K562 (cell line): Measurements from ENCODE around the gene RFT1. TPM values are rescaled to one million over a fixed set of nuclear protein-coding genes. Genes with fewer than 3 reads are reported as not detected.

ENCODE experiments used
- ATF7 ChIP-seq: fragments of 450-650 bp; IDR thresholded peaks from 2 replicates; pipeline ENCODE4 v1.7.1; 2014; ENCODE audit warnings: mild to moderate bottlenecking, moderate library complexity
- BACH1 ChIP-seq: fragments of 200-800 bp; sonication (Bioruptor generic); IDR thresholded peaks from 2 replicates; pipeline ENCODE4 v1.6.1; 2016; ENCODE audit warnings: missing genetic modification characterization, missing compliant biosample characterization
- CTCF ChIP-seq, 3 experiments: IDR thresholded peaks in 2 of 3; conservative IDR thresholded peaks in 1 of 3; 2 replicates each; pipeline ENCODE4 v1.5.1; 2011 to 2012; ENCODE audit warnings: low read length in 3 of 3, mild to moderate bottlenecking in 3 of 3, control low read depth in 2 of 3, improper control_type of control experiment in 1 of 3, inconsistent platforms in 1 of 3, low read depth in 1 of 3, mixed read lengths in 1 of 3, moderate library complexity in 1 of 3; ENCODE audit not compliant: insufficient read depth in 2 of 3
- ETV1 ChIP-seq: fragments of 450-650 bp; conservative IDR thresholded peaks from 2 replicates; pipeline ENCODE4 v1.6.1; 2016; ENCODE audit warnings: missing genetic modification characterization, control low read depth, low read depth, missing compliant biosample characterization
- JUN ChIP-seq, 2 experiments: sonication (generic) in 1 of 2; formaldehyde crosslinking in 1 of 2; IDR thresholded peaks; 2 replicates each; pipeline versions ENCODE4 v1.6.1 to v1.8.0; 2012 to 2022; ENCODE audit warnings: borderline replicate concordance in 2 of 2, mild to moderate bottlenecking in 2 of 2, improper control_type of control experiment in 1 of 2, low read depth in 1 of 2, low read length in 1 of 2, missing genetic modification reagents in 1 of 2
- KDM4B ChIP-seq, 2 experiments: fragments of 450-650 bp in 1 of 2; sonication (generic) in 1 of 2; IDR thresholded peaks; 2 replicates each; pipeline ENCODE4 v1.6.1; 2016 to 2017; ENCODE audit warnings: borderline replicate concordance in 2 of 2, antibody characterized with exemption in 1 of 2, low read depth in 1 of 2, mild to moderate bottlenecking in 1 of 2
- MTA1 ChIP-seq: fragments of 450-650 bp; IDR thresholded peaks from 2 replicates; pipeline ENCODE4 v1.6.1; 2017; ENCODE audit warnings: borderline replicate concordance
- NR1H2 ChIP-seq: sonication (generic); formaldehyde crosslinking; IDR thresholded peaks from 2 replicates; pipeline ENCODE4 v1.4.0; 2020; ENCODE audit warnings: mild to moderate bottlenecking, missing genetic modification reagents
- OTX1 ChIP-seq: fragments of 450-650 bp; formaldehyde crosslinking; IDR thresholded peaks from 2 replicates; pipeline ENCODE4 v1.4.0; 2022; ENCODE audit warnings: mild to moderate bottlenecking
- PTRF ChIP-seq: fragments of 450-650 bp; IDR thresholded peaks from 2 replicates; pipeline ENCODE4 v1.6.1; 2016; ENCODE audit warnings: mild to moderate bottlenecking, missing genetic modification characterization, missing compliant biosample characterization
- RBM14 ChIP-seq: fragments of 200-400 bp; formaldehyde crosslinking; IDR thresholded peaks from 2 replicates; pipeline ENCODE4 v1.6.1; 2018; ENCODE audit warnings: low read depth, mild to moderate bottlenecking, low read length, moderate library complexity, borderline replicate concordance; ENCODE audit not compliant: insufficient read depth
- RFX7 ChIP-seq: fragments of 250-450 bp; sonication (Bioruptor Pico); IDR thresholded peaks from 2 replicates; pipeline ENCODE4 v1.5.1; 2021; ENCODE audit warnings: mild to moderate bottlenecking
- SLC30A9 ChIP-seq: fragments of 250-450 bp; sonication (Bioruptor Pico); IDR thresholded peaks from 2 replicates; pipeline ENCODE4 v1.8.0; 2022; ENCODE audit warnings: mild to moderate bottlenecking, moderate library complexity
- SREBF1 ChIP-seq: fragments of 150-350 bp; IDR thresholded peaks from 2 replicates; pipeline ENCODE4 v1.6.1; 2014; ENCODE audit warnings: antibody characterized with exemption, low read depth, low read length, borderline replicate concordance
- SRSF9 ChIP-seq: fragments of 200-400 bp; formaldehyde crosslinking; IDR thresholded peaks from 2 replicates; pipeline ENCODE4 v1.6.1; 2017; ENCODE audit warnings: low read depth, low read length, borderline replicate concordance
- ZBTB7A ChIP-seq: IDR thresholded peaks from 2 replicates; pipeline ENCODE4 v1.6.1; 2011; ENCODE audit warnings: low read depth, mild to moderate bottlenecking, low read length, moderate library complexity, borderline replicate concordance; ENCODE audit not compliant: control insufficient read depth
- ZNF197 ChIP-seq: fragments of 200-800 bp; sonication (Bioruptor generic); IDR thresholded peaks from 2 replicates; pipeline ENCODE4 v1.6.1; 2016; ENCODE audit warnings: low read depth, missing genetic modification characterization, missing compliant biosample characterization
- polyA plus RNA-seq, 8 experiments: library from polyadenylated mRNA; depleted of rRNA in 4 of 8; stranded (reverse) in 5 of 8; unstranded in 3 of 8; fragments of >200 nt; fragmentation: Nextera tagmentation in 2 of 8; fragmentation: Illumina TruSeq in 1 of 8; extraction: Ambion mirVana in 2 of 8; extraction: Trizol in 1 of 8; gene quantifications; 2 replicates each; pipeline versions ENCODE4 v1.2.1 to v1.2.3, GENCODE V29; 2011 to 2014; ENCODE audit warnings: inconsistent platforms in 1 of 8, missing spikeins in 1 of 8
- total RNA-seq, 7 experiments: library from RNA; depleted of rRNA in 6 of 7; stranded (reverse); fragments of >200 nt in 6 of 7; fragmentation: Illumina TruSeq in 2 of 7; extraction: Trizol in 2 of 7; gene quantifications; 2 replicates each; pipeline versions ENCODE4 v1.2.1 to v1.2.3, GENCODE V29; 2011 to 2021; ENCODE audit warnings: low replicate concordance in 1 of 7
- TF ChIP-seq, protein P1 (sequence below): sonication (generic); formaldehyde crosslinking; IDR thresholded peaks from 2 replicates; pipeline ENCODE4 v1.8.0; 2023; ENCODE audit warnings: mild to moderate bottlenecking, missing genetic modification reagents
- TF ChIP-seq, protein P2 (sequence below): fragments of 450-650 bp; formaldehyde crosslinking; IDR thresholded peaks from 2 replicates; pipeline ENCODE4 v1.4.0; 2022; ENCODE audit warnings: mild to moderate bottlenecking, moderate library complexity
- TF ChIP-seq, protein P3 (sequence below): sonication (generic); formaldehyde crosslinking; IDR thresholded peaks from 2 replicates; pipeline ENCODE4 v1.8.0; 2022; ENCODE audit warnings: mild to moderate bottlenecking, missing genetic modification reagents, borderline replicate concordance

The RFT1 gene
- total and polyA plus RNA-seq, 9 of the 15 experiments (the other 6 are each of a cell fraction or from before 2014, with no cell fraction given), result 4.4 to 23.8 (median 8.9) TPM

- peak in 1 of 3 experiments; percentile 52; a peak in 3 of 6 replicates for TF ChIP-seq CTCF (IDR thresholded peaks at IDR 0.05 in 2 of 3, conservative IDR thresholded peaks at IDR 0.05 in 1 of 3; ENCODE audit: insufficient read depth in 2 of 3, low read depth in 1 of 3, low read length in 3 of 3)
- no peak for TF ChIP-seq ETV1 (tag)
- TF ChIP-seq SRSF9, result no peak
- TF ChIP-seq BACH1 (tag), result no peak
- no peak for TF ChIP-seq KDM4B (IDR thresholded peaks at IDR 0.05; ENCODE audit: borderline replicate concordance in 2 of 2, low read depth in 1 of 2)
- TF ChIP-seq SLC30A9 (CRISPR knock-in tag), result no peak
- TF ChIP-seq RFX7 (CRISPR knock-in tag), result no peak
- TF ChIP-seq ZNF197 (CRISPR knock-in tag), result no peak
- no peak for TF ChIP-seq SREBF1
- no peak for TF ChIP-seq MTA1
- TF ChIP-seq ATF7, result no peak
- TF ChIP-seq, protein P1, sequence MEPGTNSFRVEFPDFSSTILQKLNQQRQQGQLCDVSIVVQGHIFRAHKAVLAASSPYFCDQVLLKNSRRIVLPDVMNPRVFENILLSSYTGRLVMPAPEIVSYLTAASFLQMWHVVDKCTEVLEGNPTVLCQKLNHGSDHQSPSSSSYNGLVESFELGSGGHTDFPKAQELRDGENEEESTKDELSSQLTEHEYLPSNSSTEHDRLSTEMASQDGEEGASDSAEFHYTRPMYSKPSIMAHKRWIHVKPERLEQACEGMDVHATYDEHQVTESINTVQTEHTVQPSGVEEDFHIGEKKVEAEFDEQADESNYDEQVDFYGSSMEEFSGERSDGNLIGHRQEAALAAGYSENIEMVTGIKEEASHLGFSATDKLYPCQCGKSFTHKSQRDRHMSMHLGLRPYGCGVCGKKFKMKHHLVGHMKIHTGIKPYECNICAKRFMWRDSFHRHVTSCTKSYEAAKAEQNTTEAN, result no peak
- TF ChIP-seq NR1H2 (CRISPR knock-in tag), result no peak
- no peak for TF ChIP-seq JUN (IDR thresholded peaks at IDR 0.05; ENCODE audit: borderline replicate concordance, low read depth, low read length)
- no peak for TF ChIP-seq JUN (CRISPR knock-in tag; IDR thresholded peaks at IDR 0.05; ENCODE audit: borderline replicate concordance)
- TF ChIP-seq, protein P2, sequence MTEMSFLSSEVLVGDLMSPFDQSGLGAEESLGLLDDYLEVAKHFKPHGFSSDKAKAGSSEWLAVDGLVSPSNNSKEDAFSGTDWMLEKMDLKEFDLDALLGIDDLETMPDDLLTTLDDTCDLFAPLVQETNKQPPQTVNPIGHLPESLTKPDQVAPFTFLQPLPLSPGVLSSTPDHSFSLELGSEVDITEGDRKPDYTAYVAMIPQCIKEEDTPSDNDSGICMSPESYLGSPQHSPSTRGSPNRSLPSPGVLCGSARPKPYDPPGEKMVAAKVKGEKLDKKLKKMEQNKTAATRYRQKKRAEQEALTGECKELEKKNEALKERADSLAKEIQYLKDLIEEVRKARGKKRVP (CRISPR knock-in tag), result no peak
- no peak for TF ChIP-seq PTRF (tag)
- no peak for TF ChIP-seq OTX1 (CRISPR knock-in tag)
- no peak for TF ChIP-seq RBM14
- TF ChIP-seq ZBTB7A, result no peak
- TF ChIP-seq, protein P3, sequence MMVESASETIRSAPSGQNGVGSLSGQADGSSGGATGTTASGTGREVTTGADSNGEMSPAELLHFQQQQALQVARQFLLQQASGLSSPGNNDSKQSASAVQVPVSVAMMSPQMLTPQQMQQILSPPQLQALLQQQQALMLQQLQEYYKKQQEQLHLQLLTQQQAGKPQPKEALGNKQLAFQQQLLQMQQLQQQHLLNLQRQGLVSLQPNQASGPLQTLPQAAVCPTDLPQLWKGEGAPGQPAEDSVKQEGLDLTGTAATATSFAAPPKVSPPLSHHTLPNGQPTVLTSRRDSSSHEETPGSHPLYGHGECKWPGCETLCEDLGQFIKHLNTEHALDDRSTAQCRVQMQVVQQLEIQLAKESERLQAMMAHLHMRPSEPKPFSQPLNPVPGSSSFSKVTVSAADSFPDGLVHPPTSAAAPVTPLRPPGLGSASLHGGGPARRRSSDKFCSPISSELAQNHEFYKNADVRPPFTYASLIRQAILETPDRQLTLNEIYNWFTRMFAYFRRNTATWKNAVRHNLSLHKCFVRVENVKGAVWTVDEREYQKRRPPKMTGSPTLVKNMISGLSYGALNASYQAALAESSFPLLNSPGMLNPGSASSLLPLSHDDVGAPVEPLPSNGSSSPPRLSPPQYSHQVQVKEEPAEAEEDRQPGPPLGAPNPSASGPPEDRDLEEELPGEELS (CRISPR knock-in tag), result no peak
These were observed 83.8 kb downstream of the RFT1 start (continued) for GRCh38 chr3:53046171-53047170.
